Activated CD4-positive, alpha-beta memory T cell treated with anti-CD3 and anti-CD28 coated beads for 36 hours (primary cell): ENCODE results near the gene ACOX2. TPM values are rescaled to one million over a fixed set of nuclear protein-coding genes. Genes with fewer than 3 reads are reported as not detected.

Experiments
- CTCF ChIA-PET: fragments of 350-600 bp; sonication (Branson Sonifier 250); formaldehyde crosslinking; loops from one replicate; lab custom pipeline; 2021; ENCODE audit warnings: antibody characterized with exemption, inconsistent platforms; lab: Charles Lee
- POLR2A ChIA-PET: fragments of 350-600 bp; sonication (Branson Sonifier 250); formaldehyde crosslinking; loops from one replicate; lab custom pipeline; 2021; ENCODE audit warnings: antibody characterized with exemption; lab: Charles Lee
- DNase-seq: peaks from one replicate; pipeline ENCODE4 v3.0.0-alpha.2; 2020
- H3K27ac Mint-ChIP-seq: one replicate; pipeline ENCODE4 v1.8.0; 2021; ENCODE audit warnings: mixed read lengths
- H3K27me3 Mint-ChIP-seq: one replicate; pipeline ENCODE4 v1.8.0; 2021; ENCODE audit warnings: mixed read lengths
- H3K36me3 Mint-ChIP-seq: one replicate; pipeline ENCODE4 v1.8.0; 2021; ENCODE audit warnings: mixed read lengths
- H3K4me1 Mint-ChIP-seq: one replicate; pipeline ENCODE4 v1.8.0; 2021; ENCODE audit warnings: low read depth, mixed read lengths
- H3K4me3 Mint-ChIP-seq: one replicate; pipeline ENCODE4 v1.8.0; 2021; ENCODE audit warnings: mild to moderate bottlenecking, mixed read lengths
- H3K9me3 Mint-ChIP-seq: one replicate; pipeline ENCODE4 v1.8.0; 2021; ENCODE audit warnings: mixed read lengths
- intact Hi-C: fragments of 100-400 bp; cut with micrococcal nuclease; formaldehyde crosslinking; loops from one replicate; pipeline ENCODE4 v1.15.1; 2023
- total RNA-seq, 2 experiments: library from RNA; stranded (reverse); gene quantifications; one replicate each; pipeline ENCODE4 v1.2.3, GENCODE V29; 2021

ACOX2 gene
- total RNA-seq, 2 experiments from 2014 or later = not detected

GRCh38 chr3:58463942-58464271 lies 73.1 kb downstream of the ACOX2 start:
- Mint-ChIP-seq H3K27ac (peak overlapping the region; percentile 54), H3K9me3 (no peaks in the 10 kb centered on the region), H3K4me1 (peaks cover 17% of the 10 kb centered on the region), H3K4me3 (no peak overlapping the region), H3K27me3 (no peaks in the 10 kb centered on the region), H3K36me3 (no peaks in the 10 kb centered on the region)
- CTCF ChIA-PET = interaction anchor here (0.6 to 2.2 kb wide), 29 partner anchors 9 to 776 kb away, joined by 3 to 21 read pairs (median 5); partner anchors contain the start of genes HTD2, KCTD6, PDHB and RPP14
- DNase-seq = no peak
- POLR2A ChIA-PET = interaction anchor here (0.9 to 1.3 kb wide), 2 partner anchors 139 to 157 kb away, joined by 3 to 5 read pairs; partner anchors contain the start of genes HTD2 and RPP14
- intact Hi-C loops = loop anchor here (1.0 to 5.0 kb wide), 6 partner anchors 7 to 168 kb away; partner anchors contain the start of genes HTD2, PDHB and RPP14

- intact Hi-C loops = loop anchor here (1.0 to 5.0 kb wide), 6 partner anchors 8 to 169 kb away; partner anchors contain the start of genes HTD2, PDHB and RPP14
- Mint-ChIP-seq H3K36me3 (no peaks in the 10 kb centered on the region), H3K4me3 (no peak overlapping the region), H3K9me3 (no peaks in the 10 kb centered on the region), H3K4me1 (peaks cover 17% of the 10 kb centered on the region), H3K27me3 (no peaks in the 10 kb centered on the region), H3K27ac (peak overlapping the region; percentile 54)
- ChIA-PET CTCF (interaction anchor here (0.8 to 2.2 kb wide), 27 partner anchors 10 to 249 kb away, joined by 3 to 21 read pairs (median 5); partner anchors contain the start of genes HTD2, KCTD6, PDHB and RPP14), POLR2A (interaction anchor here (0.6 to 1.3 kb wide), 3 partner anchors 23 to 157 kb away, joined by 3 to 5 read pairs (median 4); partner anchors contain the start of genes HTD2 and RPP14)
- DNase-seq = peak; percentile 90
Observed at GRCh38 chr3:58463181-58463941, 73.6 kb downstream of the ACOX2 start.

- H3K27ac Mint-ChIP-seq = no peak overlapping the region
- H3K27me3 Mint-ChIP-seq = no peaks in the 10 kb centered on the region
- POLR2A ChIA-PET = no interaction called here
- no peaks in the 10 kb centered on the region for H3K36me3 Mint-ChIP-seq
- intact Hi-C loops = loop anchor here (1.0 to 5.0 kb wide), 6 partner anchors 8 to 169 kb away; partner anchors contain the start of genes HTD2, PDHB and RPP14
- H3K4me1 Mint-ChIP-seq = peaks cover 17% of the 10 kb centered on the region
- CTCF ChIA-PET = no interaction called here
- H3K4me3 Mint-ChIP-seq = no peak overlapping the region
- no peaks in the 10 kb centered on the region for H3K9me3 Mint-ChIP-seq
- DNase-seq = no peak
Observed at GRCh38 chr3:58462829-58463180, 74.2 kb downstream of the ACOX2 start.

DNA sequence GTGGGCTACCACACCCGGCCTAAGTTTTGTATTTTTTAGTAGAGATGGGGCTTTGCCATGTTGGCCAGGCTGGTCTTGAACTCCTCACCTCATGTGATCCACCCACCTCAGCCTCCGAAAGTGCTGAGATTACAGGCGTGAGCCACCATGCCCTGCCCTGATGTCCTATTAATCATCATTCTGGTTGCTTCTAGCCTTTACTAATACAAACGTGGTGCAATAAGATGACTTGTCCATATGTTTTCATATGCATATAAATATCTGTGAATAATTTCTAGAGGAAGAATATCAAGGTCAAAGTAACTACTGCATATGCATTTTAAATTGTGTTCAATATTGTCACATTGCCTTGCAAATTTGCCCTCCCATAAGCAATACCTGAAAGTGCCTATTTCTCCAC lies 77.8 kb downstream of the ACOX2 start:
- intact Hi-C loops = no loop called here
- peaks cover 20% of the 10 kb centered on the region for H3K9me3 Mint-ChIP-seq
- peaks cover 14% of the 10 kb centered on the region for H3K36me3 Mint-ChIP-seq
- H3K27me3 Mint-ChIP-seq = no peaks in the 10 kb centered on the region
- ChIA-PET CTCF (no interaction called here), POLR2A (no interaction called here)
- no peak overlapping the region for H3K4me3 Mint-ChIP-seq
- no peak for DNase-seq
- H3K27ac Mint-ChIP-seq = no peak overlapping the region
- H3K4me1 Mint-ChIP-seq = peaks cover 9% of the 10 kb centered on the region

Other genes starting within 250 kb of the ACOX2 start
- 10 to 100 TPM; 14.0 to 15.4 TPM for gene RPP14, start 230.9 kb downstream of the ACOX2 start, total RNA-seq
- gene HTD2, start 230.7 kb downstream of the ACOX2 start, total RNA-seq = 1 to 10 TPM; 7.6 to 9.5 TPM
- gene PXK, start 204.3 kb downstream of the ACOX2 start, total RNA-seq = 10 to 100 TPM; 40.9 to 45.4 TPM
- 10 to 100 TPM; 55.6 to 56.3 TPM for gene PDHB, start 103.4 kb downstream of the ACOX2 start, total RNA-seq
- gene KCTD6, start 45.1 kb downstream of the ACOX2 start, total RNA-seq = 1 to 10 TPM; 8.0 to 8.6 TPM
- not detected for gene FAM107A, start 40.2 kb upstream of the ACOX2 start, total RNA-seq
- gene FAM3D, start 129.6 kb upstream of the ACOX2 start, total RNA-seq = not detected